Fibroblast of lung (primary cell): Measurements from ENCODE around the gene SPG11. TPM values are rescaled to one million over a fixed set of nuclear protein-coding genes. Genes with fewer than 3 reads are reported as not detected.

Source experiments
- DNase-seq, 2 donors: peaks; one replicate each; pipeline versions ENCODE4 v3.0.0 to v3.0.0-alpha.2; 2010; ENCODE audit warnings: low read depth in 2 of 2
- H2AFZ ChIP-seq: 2 replicates; pipeline ENCODE4 v1.5.1; 2012; ENCODE audit warnings: low read length, control low read depth, inconsistent platforms
- H3K27ac ChIP-seq: 2 replicates; pipeline ENCODE4 v1.5.1; 2011; ENCODE audit warnings: low read length, control low read depth; ENCODE audit not compliant: insufficient read depth
- H3K27me3 ChIP-seq: 2 replicates; pipeline ENCODE4 v1.5.1; 2011; ENCODE audit warnings: mild to moderate bottlenecking, low read length; ENCODE audit not compliant: control insufficient read depth, insufficient read depth
- H3K36me3 ChIP-seq: 2 replicates; pipeline ENCODE4 v1.5.1; 2011; ENCODE audit warnings: low read length; ENCODE audit not compliant: control insufficient read depth, insufficient read depth
- H3K4me1 ChIP-seq: 2 replicates; pipeline ENCODE4 v1.5.1; 2011; ENCODE audit warnings: low read length; ENCODE audit not compliant: control insufficient read depth, insufficient read depth; ENCODE audit errors: extremely low read depth
- H3K4me2 ChIP-seq: 2 replicates; pipeline ENCODE4 v1.5.1; 2011; ENCODE audit warnings: low read length, control low read depth; ENCODE audit not compliant: insufficient read depth; ENCODE audit errors: extremely low read depth
- H3K4me3 ChIP-seq, 4 experiments: fragments of 200-600 bp in 1 of 4; sonication (generic) in 1 of 4; replicated peaks in 1 of 4; 2 replicates each; pipeline ENCODE4 v1.5.1; 2011 to 2016; ENCODE audit warnings: low read length in 4 of 4, low read depth in 3 of 4, mild to moderate bottlenecking in 3 of 4, control low read depth in 2 of 4, inconsistent platforms in 1 of 4, mixed read lengths in 1 of 4; ENCODE audit not compliant: insufficient read depth in 1 of 4; ENCODE audit errors: control extremely low read depth in 1 of 4
- H3K79me2 ChIP-seq: 2 replicates; pipeline ENCODE4 v1.5.1; 2012; ENCODE audit warnings: mild to moderate bottlenecking, low read length, inconsistent platforms; ENCODE audit not compliant: control insufficient read depth, insufficient read depth
- H3K9ac ChIP-seq: 2 replicates; pipeline ENCODE4 v1.5.1; 2011; ENCODE audit warnings: mild to moderate bottlenecking, low read length, control low read depth; ENCODE audit not compliant: insufficient read depth
- H3K9me3 ChIP-seq: 2 replicates; pipeline ENCODE4 v1.5.1; 2012; ENCODE audit warnings: low read depth, low read length; ENCODE audit not compliant: control insufficient read depth, insufficient read depth
- H4K20me1 ChIP-seq: 2 replicates; pipeline ENCODE4 v1.5.1; 2011; ENCODE audit warnings: low read length; ENCODE audit not compliant: control insufficient read depth, insufficient read depth; ENCODE audit errors: extremely low read depth
- CTCF ChIP-seq, 2 donors: IDR thresholded peaks in 1 of 2; conservative IDR thresholded peaks in 1 of 2; 1 replicate in 1 of 2; 2 replicates in 1 of 2; pipeline ENCODE4 v1.5.1; 2011 to 2012; ENCODE audit warnings: low read length in 2 of 2, control low read depth in 1 of 2, inconsistent platforms in 1 of 2, low read depth in 1 of 2, mild to moderate bottlenecking in 1 of 2
- EZH2 ChIP-seq: IDR thresholded peaks from 2 replicates; pipeline ENCODE4 v1.5.1; 2012; ENCODE audit warnings: low read length, control low read depth, mild to moderate bottlenecking; ENCODE audit errors: missing control alignments
- polyA plus RNA-seq, 2 donors: library from polyadenylated mRNA; depleted of rRNA in 1 of 2; stranded (reverse) in 1 of 2; unstranded in 1 of 2; fragments of >200 nt; gene quantifications; 2 replicates each; pipeline ENCODE4 v1.2.1, GENCODE V29; 2011 to 2012; ENCODE audit warnings: missing spikeins in 1 of 2
- total RNA-seq: library from RNA; depleted of rRNA; stranded (reverse); fragments of >200 nt; gene quantifications from 2 replicates; pipeline ENCODE4 v1.2.1, GENCODE V29; 2014

Gene SPG11
- total and polyA plus RNA-seq, 2 donors (not counting 1 experiment from before 2014, with no cell fraction given) = 35.6 to 95.9 TPM

GRCh38 chr15:44647637-44648036, 15.8 kb downstream of the SPG11 start:
- no peaks in the 10 kb centered on the region for H3K9me3 ChIP-seq
- H3K9ac ChIP-seq = no peak overlapping the region
- H2AFZ ChIP-seq = no peak overlapping the region
- H3K79me2 ChIP-seq = no peaks in the 10 kb centered on the region
- H3K27me3 ChIP-seq = no peaks in the 10 kb centered on the region
- no peaks in the 10 kb centered on the region for H3K4me1 ChIP-seq
- H3K4me3 ChIP-seq = no peak overlapping the region
- H3K4me2 ChIP-seq = no peak overlapping the region
- no peak overlapping the region for H3K27ac ChIP-seq
- H3K36me3 ChIP-seq = peaks cover 4% of the 10 kb centered on the region
- DNase-seq = no peak
- TF ChIP-seq EZH2 (no peak), CTCF (conservative IDR thresholded peaks at IDR 0.05 in 1 of 2, IDR thresholded peaks at IDR 0.05 in 1 of 2; ENCODE audit: low read depth in 1 of 2, low read length in 2 of 2) (no peak)
- no peaks in the 10 kb centered on the region for H4K20me1 ChIP-seq

- H3K27me3 ChIP-seq = no peaks in the 10 kb centered on the region
- no peaks in the 10 kb centered on the region for H3K9me3 ChIP-seq
- DNase-seq = no peak
- no peak overlapping the region for H3K4me3 ChIP-seq
- no peaks in the 10 kb centered on the region for H3K79me2 ChIP-seq
- H4K20me1 ChIP-seq = no peaks in the 10 kb centered on the region
- no peak overlapping the region for H3K9ac ChIP-seq
- H3K36me3 ChIP-seq = peaks cover 4% of the 10 kb centered on the region
- H3K4me2 ChIP-seq = no peak overlapping the region
- H2AFZ ChIP-seq = no peak overlapping the region
- H3K4me1 ChIP-seq = no peaks in the 10 kb centered on the region
- no peak overlapping the region for H3K27ac ChIP-seq
- TF ChIP-seq EZH2 = no peak
- no peak for TF ChIP-seq CTCF (conservative IDR thresholded peaks at IDR 0.05 in 1 of 2, IDR thresholded peaks at IDR 0.05 in 1 of 2; ENCODE audit: low read depth in 1 of 2, low read length in 2 of 2)
Measured at GRCh38 chr15:44647036-44647435, 16.4 kb downstream of the SPG11 start.

GRCh38 chr15:44646460-44646859, 17.0 kb downstream of the SPG11 start:
- Histone ChIP-seq H3K9me3 (no peaks in the 10 kb centered on the region), H3K79me2 (no peaks in the 10 kb centered on the region), H3K4me1 (no peaks in the 10 kb centered on the region), H3K36me3 (peaks cover 1% of the 10 kb centered on the region), H3K4me2 (no peak overlapping the region), H2AFZ (no peak overlapping the region), H4K20me1 (no peaks in the 10 kb centered on the region), H3K27ac (no peak overlapping the region), H3K4me3 (no peak overlapping the region), H3K9ac (no peak overlapping the region), H3K27me3 (no peaks in the 10 kb centered on the region)
- no peak for DNase-seq
- no peak for TF ChIP-seq EZH2
- TF ChIP-seq CTCF (conservative IDR thresholded peaks at IDR 0.05 in 1 of 2, IDR thresholded peaks at IDR 0.05 in 1 of 2; ENCODE audit: low read depth in 1 of 2, low read length in 2 of 2) = no peak
